GM06990 (cell line): ENCODE measurements around the gene SLIT1.

Experiments
- DNase-seq: peaks from one replicate; pipeline ENCODE4 v3.0.0-alpha.2; 2011; ENCODE audit not compliant: insufficient read length; ENCODE audit errors: extremely low read depth
- H3K27me3 ChIP-seq: replicated peaks from 2 replicates; pipeline ENCODE4 v1.6.0; 2011; ENCODE audit warnings: low read length; ENCODE audit not compliant: control insufficient read depth, insufficient read depth
- H3K36me3 ChIP-seq: 2 replicates; pipeline ENCODE4 v1.5.1; 2011; ENCODE audit warnings: low read length; ENCODE audit not compliant: control insufficient read depth, insufficient read depth
- H3K4me3 ChIP-seq: replicated peaks from 2 replicates; pipeline ENCODE4 v1.5.1; 2011; ENCODE audit warnings: low read depth, mild to moderate bottlenecking, control low read depth, low read length
- CTCF ChIP-seq: IDR thresholded peaks from 2 replicates; pipeline ENCODE4 v1.5.1; 2011; ENCODE audit warnings: low read length, control low read depth, mild to moderate bottlenecking, inconsistent platforms; ENCODE audit not compliant: insufficient read depth, poor library complexity, severe bottlenecking

SLIT1 gene

DNA sequence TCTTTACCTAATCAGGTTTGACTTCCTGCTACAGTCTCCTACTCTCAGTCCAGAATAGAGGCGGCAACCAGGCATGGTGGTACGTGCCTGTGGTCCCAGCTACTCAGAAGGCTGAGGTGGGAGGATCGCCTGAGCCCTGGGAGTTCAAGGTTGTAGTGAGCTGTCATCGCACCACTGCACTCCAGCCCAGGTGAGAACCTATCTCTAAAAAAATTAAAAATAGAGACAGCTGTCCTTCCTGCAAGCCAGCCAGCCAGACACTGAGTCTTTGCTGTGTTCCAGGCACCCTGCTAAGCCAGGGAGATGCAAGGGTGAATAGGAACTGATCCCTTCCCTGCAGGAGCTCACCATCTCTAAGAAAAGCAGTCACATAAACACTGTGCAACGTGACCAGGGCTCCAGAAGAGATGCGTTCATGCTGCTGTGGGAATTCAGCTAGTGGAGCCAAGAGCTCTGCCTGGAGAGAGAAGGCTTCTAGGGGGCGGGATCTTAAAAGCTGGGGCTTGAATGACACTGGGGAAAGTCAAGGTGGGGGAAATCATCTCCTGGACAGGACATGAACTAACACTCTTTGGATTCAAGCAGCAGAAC, 22.1 kb upstream of the SLIT1 start:
- no peak for DNase-seq
- no peaks in the 10 kb centered on the region for H3K27me3 ChIP-seq
- H3K4me3 ChIP-seq = no peak overlapping the region
- H3K36me3 ChIP-seq = no peaks in the 10 kb centered on the region
- TF ChIP-seq CTCF = no peak

DNA sequence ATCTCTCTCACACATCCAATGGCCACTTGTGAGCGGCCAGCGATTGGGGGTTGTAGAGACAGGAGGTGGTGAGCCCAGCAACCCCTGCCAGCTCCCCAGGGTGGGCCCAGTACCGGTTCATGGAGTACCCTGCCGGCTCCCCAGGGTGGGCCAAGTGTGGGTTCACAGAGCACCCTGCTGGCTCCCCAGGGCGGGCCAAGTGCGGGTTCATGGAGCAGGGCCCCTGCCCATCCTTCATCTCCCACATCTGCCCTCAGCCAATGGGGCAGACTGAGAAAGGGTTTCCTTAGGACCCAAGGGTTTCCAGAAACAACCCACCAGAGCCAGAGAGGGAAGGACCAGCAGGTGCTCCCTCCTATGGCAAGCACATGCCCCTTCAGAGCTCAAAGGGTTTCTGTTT, 21.4 kb upstream of the SLIT1 start:
- Histone ChIP-seq H3K36me3 (no peaks in the 10 kb centered on the region), H3K4me3 (no peak overlapping the region), H3K27me3 (no peaks in the 10 kb centered on the region)
- no peak for TF ChIP-seq CTCF
- no peak for DNase-seq

DNA sequence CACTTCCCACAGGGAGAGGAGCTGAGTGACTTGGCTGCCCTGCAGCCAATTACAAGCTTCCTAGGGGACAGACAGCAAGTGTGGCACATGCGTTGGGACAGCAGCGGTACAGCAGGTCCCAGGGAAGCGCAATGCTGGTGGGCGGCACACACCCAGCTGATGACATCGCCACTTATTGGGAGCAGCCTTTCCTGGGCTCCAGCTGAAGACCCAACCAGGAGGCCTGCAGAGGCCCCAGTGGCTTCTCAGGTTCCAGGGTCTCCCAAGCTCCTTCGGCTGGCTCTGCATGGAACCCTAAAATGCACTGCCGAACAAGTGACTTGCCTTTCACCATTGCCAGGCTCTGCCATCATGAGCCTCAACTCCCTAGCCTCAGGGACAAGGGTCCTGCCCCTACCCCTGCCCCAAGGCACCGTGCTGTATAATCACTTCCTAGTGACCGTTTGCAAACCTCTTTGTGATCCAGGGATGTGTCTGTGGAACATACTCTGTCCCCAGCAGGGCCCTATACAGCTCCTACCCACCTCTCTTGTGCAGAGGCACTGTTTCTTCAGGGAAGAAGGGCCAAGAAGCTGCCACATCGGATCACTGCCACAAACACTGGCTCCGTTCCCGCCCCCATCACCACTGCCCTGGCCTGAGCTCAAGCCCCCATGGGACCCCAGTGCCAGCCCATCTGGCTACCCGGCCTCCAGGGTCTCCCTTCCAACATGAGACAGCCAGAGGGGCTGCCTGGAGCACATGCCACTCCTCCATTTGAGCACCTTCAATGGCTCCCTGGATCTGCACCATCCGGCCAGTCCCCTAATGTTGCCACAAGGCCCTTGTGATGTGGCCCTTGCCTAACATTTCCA, 19.3 kb upstream of the SLIT1 start:
- no peaks in the 10 kb centered on the region for H3K27me3 ChIP-seq
- H3K36me3 ChIP-seq = no peaks in the 10 kb centered on the region
- H3K4me3 ChIP-seq = no peak overlapping the region
- DNase-seq = no peak
- no peak for TF ChIP-seq CTCF

GRCh38 chr10:97203220-97203619, 17.5 kb upstream of the SLIT1 start:
- no peaks in the 10 kb centered on the region for H3K27me3 ChIP-seq
- no peak for TF ChIP-seq CTCF
- no peak for DNase-seq

GRCh38 chr10:97200616-97201015, 14.9 kb upstream of the SLIT1 start:
- 0 out of 2 replicates have a peak, but pooled peaks cover 1% of the 10 kb centered on the region for H3K27me3 ChIP-seq
- no peak for TF ChIP-seq CTCF
- no peak overlapping the region for H3K4me3 ChIP-seq
- no peaks in the 10 kb centered on the region for H3K36me3 ChIP-seq
- DNase-seq = no peak

More at GRCh38 chr10:97203220-97203619, 17.5 kb upstream of the SLIT1 start:
- Histone ChIP-seq H3K36me3 (no peaks in the 10 kb centered on the region), H3K4me3 (no peak overlapping the region)
